ENCODE data around the gene SLC5A6.
"Not testable (repeated sequence)": the region's sequence is repeated elsewhere in the genome, so short reads cannot be mapped to it uniquely, and the experiment has no call there.

The SLC5A6 gene

GRCh38 chr2:27205206-27205605 lies 6.9 kb downstream of the SLC5A6 start:
- DNase-seq (ENCODE audit: low read depth, low spot score), result no peak

GRCh38 chr2:27204566-27204965 lies 7.5 kb downstream of the SLC5A6 start:
- no peak for DNase-seq (ENCODE audit: low read depth, low spot score)

DNA sequence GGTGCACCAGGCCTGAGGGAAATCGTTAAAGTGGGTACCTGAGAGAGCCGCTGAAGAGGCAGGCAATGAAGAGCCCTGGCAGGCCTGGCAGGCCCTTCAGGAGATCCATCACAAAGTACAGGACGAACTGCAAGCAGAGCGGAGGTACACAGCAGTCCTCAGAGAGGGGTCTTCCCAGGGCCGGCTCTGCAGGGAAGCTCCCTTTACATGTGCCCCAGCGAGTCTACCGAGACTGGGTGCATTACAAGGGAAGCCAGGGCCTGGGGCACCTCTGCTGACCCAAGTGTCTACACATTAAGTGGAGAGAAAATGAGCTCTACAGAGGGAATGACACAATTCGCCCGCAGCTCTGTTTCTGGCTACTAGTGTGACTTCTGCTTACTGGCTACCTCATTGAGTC lies 8.3 kb downstream of the SLC5A6 start:
- DNase-seq (ENCODE audit: low read depth, low spot score), result no peak

- DNase-seq (ENCODE audit: low read depth, low spot score), result no peak
Measured at GRCh38 chr2:27202854-27203253, 9.2 kb downstream of the SLC5A6 start.

DNA sequence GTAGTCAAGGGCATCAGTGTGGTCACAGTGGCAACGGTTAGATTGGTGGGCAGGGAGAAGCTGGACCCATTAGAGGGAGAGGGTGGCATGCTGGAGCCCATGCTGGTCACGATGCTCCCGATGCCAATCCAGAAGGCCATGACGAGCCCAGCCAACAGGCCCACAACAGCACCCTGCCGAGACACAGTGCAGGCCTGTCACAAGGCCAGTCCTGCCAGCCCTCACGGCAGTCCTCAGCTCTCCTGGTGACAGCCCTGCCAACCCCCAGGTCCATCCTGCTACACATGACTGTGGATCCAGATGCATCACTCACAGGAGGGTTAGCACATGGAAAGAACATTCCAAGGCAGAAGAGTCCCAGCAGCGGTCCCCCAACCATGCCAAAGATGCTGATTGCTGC lies 10.4 kb downstream of the SLC5A6 start:
- no peak for DNase-seq (ENCODE audit: low read depth, low spot score)

GRCh38 chr2:27199241-27199640 lies 12.8 kb downstream of the SLC5A6 start:
- DNase-seq (ENCODE audit: low read depth, low spot score), result no peak

- DNase-seq (ENCODE audit: low read depth, low spot score), result no peak
Measured at GRCh38 chr2:27198627-27199026, 13.4 kb downstream of the SLC5A6 start.

- not testable (repeated sequence) for DNase-seq (ENCODE audit: low read depth, low spot score)
Measured at GRCh38 chr2:27198068-27198467, 14.0 kb downstream of the SLC5A6 start.

DNA sequence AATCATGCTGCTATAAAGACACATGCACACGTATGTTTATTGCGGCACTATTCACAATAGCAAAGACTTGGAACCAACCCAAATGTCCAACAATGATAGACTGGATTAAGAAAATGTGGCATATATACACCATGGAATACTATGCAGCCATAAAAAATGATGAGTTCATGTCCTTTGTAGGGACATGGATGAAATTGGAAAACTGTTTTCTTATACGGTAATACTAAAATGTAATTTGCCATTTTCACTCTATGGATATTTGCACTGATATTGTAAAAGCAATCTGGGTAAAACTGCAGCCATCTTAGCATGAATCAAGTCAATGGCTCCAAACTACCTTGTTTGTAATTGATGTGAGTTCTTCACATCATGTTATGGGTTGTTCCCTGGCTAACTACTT lies 16.3 kb downstream of the SLC5A6 start:
- not testable (repeated sequence) for DNase-seq (ENCODE audit: low read depth, low spot score)

DNA sequence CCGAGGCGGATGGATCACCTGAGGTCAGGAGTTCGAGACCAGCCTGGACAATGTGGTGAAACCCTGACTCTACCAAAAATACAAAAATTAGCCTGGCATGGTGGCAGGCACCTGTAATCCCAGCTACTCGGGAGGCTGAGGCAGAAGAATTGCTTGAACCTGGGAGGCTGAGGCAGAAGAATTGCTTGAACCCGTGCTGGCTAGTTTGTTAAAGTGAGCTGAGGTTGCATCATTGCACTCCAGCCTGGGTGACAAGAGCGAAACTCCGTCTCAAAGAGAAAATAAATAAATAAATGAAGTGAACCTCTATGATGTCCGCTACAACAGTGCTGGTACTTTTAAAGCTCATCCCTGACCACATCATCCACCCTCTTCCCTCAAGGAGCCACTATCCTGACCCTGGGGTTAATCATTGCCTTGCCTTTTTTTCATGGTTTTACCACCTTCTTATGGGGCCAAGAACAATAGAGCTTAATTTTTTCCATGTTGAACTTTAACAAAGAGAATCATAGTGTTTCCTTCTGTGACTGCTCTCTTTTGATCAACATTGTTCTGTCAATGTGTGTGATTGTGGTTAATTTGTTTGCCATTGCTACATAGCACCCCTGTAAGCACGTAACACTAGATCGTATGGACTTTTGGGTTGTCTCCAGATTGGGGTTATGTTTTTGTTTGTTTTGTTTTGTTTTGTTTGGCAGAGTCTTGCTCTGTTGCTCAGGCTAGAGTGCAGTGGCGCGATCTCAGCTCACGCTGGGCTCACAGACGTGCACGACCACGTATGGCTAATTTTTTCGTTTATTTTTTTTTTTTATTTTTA lies 17.3 kb downstream of the SLC5A6 start:
- DNase-seq (ENCODE audit: low read depth, low spot score), result no peak

- DNase-seq (ENCODE audit: low read depth, low spot score), result peak; percentile 39
Measured at GRCh38 chr2:27191070-27191829, 20.8 kb downstream of the SLC5A6 start.

GRCh38 chr2:27189989-27190388 lies 22.1 kb downstream of the SLC5A6 start:
- DNase-seq (ENCODE audit: low read depth, low spot score), result no peak

DNA sequence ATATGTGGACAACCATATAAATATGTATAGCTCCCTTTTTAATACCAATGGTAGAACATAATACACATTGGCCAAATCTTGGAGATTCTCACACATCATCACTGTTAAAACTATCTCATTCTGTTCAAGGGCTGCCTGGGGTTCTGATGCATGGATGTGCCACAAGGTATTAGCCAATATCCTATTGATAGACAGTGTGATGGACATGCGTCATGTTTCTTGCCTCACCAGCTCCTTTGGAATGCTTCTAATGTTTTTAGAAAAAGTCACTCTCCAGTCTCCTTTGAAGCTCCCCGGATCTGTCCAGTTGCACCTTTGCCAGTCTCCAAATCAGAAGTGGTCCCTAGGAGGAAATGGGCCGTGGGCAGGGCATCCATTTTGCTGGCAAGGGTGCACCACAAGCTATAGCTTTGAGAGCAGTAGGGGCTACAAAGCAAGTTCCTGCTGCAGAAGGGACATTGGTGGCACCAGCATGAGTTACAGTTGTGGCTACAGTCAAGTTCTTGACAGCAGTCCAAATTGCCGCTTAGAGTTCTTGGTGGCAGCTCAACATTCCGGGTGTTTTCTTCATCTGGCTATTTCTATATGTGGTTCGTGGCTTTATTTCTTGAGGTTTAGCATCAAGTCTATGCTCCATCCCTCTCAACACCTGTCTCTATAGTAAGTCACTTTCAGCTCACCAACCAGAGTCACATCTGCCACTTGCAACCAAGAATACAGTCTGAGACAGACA lies 25.3 kb downstream of the SLC5A6 start:
- no peak for DNase-seq (ENCODE audit: low read depth, low spot score)

GRCh38 chr2:27185331-27186026 lies 26.6 kb downstream of the SLC5A6 start:
- no peak for DNase-seq (ENCODE audit: low read depth, low spot score)

GRCh38 chr2:27184115-27184514 lies 28.0 kb downstream of the SLC5A6 start:
- DNase-seq (ENCODE audit: low read depth, low spot score), result no peak

- peak; percentile 37 for DNase-seq (ENCODE audit: low read depth, low spot score)
Measured at GRCh38 chr2:27182346-27182745, 29.7 kb downstream of the SLC5A6 start.

GRCh38 chr2:27179344-27180000 lies 32.6 kb downstream of the SLC5A6 start:
- DNase-seq (ENCODE audit: low read depth, low spot score), result no peak

DNA sequence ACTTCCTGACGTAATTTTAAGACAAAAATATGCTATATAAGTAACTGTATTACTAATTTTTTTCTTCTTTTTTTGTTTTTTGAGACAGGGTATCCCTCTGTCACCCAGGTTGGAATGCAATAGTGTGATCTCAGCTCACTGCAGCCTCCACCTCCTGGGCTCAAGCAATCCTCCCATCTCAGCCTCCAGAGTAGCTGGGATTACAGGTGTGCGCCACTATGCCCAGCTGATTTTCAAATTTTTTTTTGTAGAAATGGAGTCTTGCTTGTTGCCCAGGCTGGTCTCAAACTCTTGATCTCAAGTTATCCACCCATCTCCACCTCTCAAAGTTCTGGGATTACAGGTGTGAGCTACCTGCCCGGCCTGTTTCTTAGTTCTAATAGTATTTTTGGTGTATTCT lies 33.6 kb downstream of the SLC5A6 start:
- DNase-seq (ENCODE audit: low read depth, low spot score), result no peak

GRCh38 chr2:27177441-27178351 lies 34.4 kb downstream of the SLC5A6 start:
- DNase-seq (ENCODE audit: low read depth, low spot score), result no peak

- not testable (repeated sequence) for DNase-seq (ENCODE audit: low read depth, low spot score)
Measured at GRCh38 chr2:27175781-27176180, 36.3 kb downstream of the SLC5A6 start.
